ENCODE data around the gene DENND4B.
A peak's percentile ranks its signal among the peaks of the same experiment; 100 is the strongest.

DENND4B gene

GRCh38 chr1:153968000-153968363 is 21.5 kb upstream of the DENND4B start:
- DNase-seq: no peak

DNA sequence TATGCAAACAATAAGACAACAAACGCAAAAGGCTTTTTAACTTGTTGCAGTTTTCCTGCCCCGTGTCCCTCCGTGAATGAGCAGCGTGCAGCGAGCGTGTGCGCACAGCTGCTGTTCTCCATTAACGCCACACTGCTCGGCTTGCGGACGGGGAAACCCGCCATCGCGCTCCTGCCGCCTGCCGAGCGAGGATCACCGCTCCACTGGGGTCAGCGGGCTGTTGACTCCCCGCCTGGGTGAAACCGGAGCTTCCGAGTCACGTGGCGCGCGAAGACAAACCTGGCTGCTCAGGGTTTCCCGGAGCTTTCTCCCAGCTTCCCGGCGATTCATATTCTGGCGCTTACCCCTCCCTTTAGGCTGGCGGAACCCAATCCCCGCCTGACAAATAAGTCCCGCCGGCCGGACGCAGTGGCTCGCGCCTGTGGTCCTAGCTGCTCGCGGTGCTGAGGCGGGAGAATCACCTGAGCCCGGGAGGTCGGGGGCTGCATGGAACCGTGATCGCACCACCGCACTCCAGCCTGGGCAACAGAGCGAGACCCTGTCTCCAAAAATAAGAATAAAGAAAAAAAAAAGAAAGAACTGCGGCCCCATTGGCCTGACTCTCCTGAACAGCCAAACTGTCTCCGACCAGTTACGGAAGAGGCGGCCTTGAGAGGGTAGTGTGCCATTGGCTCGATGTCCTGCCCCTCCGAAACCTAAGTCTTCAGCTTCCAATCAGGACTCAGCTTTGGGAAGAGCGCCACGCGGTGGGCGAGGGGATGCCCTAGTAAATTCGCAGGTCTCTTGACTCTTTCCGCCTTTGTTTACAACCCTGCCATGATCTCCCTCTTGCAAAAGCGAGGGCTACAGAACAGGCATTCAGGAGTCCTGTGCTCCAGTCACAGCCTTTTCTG is 20.8 kb upstream of the DENND4B start, which contains the start of gene CREB3L4:
TSS of gene CREB3L4 (plus strand) at position 796 of the 893 bp plus-strand sequence. CDS start 624 bp downstream, outside the sequence.
- peak; percentile 63 to 93 (median 74) for DNase-seq

GRCh38 chr1:153963850-153964331 is 17.4 kb upstream of the DENND4B start:
- DNase-seq: no peak

- DNase-seq: peak; percentile 92 to 96 (median 93)
Measured at GRCh38 chr1:153963030-153963849, 16.7 kb upstream of the DENND4B start, which contains the start of gene SLC39A1. Gene SLC39A1, minus strand, starts transcription at chr1:153963537. Its CDS starts 822 bp downstream, at chr1:153962715.

DNA sequence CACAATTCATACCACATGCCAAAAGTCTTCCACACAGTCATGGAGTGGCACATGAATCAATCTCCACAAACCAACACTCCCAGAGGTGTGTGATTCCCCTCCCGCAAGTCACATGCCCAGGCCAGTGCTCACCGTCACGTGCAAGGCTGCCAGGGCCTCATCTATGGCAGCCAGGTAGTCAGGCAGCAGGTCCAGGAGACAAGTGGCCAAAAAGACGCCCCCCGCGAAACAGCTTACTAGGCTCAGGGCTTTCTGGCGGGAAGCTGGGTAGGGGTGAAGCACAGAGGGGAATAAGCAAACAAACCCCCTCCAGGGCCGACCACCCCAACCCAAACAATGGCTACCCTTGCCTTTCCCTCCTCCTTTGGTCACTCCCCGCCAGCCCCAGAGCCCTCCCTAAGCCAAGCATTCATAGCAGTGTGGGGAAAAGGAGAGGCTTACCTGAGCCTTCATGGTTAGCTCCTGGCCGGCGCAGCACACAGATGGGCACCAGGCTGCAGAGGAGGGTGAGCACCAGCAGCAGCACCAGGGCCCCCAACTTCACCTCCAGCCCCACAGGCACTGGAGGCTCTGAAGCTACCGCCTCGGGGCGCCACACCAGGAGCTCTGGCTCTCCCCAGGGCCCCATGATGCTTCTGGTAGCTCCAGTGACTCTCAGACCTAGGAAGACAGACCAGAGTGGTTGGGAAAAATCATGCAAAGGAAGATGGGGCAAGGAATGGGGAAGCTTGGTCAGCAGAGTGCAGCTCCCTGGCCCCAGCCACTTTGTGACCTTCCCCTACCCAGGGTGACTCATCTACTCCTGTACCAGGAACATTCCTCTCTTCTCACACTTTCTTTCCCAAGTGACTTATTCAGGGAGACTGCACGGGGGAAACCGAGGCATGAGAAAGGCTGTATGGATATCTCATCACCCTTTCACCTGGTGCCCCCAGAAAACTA is 15.8 kb upstream of the DENND4B start:
- DNase-seq: no peak

DNA sequence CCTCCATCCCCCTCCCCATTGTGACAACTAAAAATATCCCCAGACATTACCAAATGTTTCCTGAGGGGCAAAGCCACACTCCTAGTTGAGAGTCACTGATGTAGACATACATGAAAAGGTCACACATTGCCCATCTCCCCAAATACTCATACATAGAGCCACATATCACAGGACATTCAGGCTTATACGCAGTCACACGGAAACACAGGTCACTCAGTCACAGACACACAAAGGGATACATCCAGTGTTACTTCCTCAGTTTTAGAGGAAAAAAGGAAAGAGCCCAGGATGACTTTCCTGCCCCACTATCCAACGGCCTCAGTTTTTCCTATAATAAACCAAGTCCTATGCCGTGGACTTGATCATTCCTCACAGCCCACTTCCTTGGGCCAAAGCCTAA is 14.9 kb upstream of the DENND4B start:
- DNase-seq: no peak

DNA sequence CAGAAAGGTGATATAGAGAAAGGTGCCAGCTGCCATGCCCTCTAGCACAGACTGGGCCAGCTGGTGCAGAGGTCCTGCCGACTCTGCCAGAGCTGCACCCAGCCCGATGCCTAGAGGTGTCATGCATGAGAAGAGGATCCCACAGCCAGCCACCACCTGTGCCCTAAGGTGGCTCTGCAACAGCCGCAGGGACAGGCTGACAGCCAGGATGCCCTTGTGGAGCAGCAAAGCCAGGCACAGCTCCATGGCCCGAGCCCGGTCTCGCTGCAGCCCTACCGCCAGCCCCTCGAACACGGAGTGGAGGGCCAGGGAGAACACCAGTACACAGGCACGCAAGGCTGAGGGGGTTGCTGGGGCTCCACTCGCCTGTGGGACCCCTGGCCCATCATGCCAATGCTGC is 13.7 kb upstream of the DENND4B start:
- DNase-seq: no peak

DNA sequence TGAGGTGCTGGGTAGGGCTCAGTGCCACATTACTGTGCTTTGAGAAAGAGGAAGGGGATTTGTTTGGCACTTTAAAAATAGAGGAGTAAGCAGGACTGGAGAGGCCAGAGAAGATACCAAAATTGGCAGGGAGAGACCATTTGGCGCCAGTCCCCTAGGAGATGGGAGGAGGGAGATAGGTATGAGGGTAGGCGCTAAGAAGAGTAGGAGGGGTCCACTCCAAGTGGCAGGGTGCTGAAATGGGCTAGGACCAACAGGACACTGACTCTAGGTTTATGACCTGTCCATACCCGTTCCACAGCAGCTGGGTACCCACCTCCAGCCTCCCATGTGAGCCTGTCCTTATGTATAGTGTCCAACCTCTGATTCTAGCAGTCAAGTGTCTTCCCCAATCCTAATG is 12.9 kb upstream of the DENND4B start:
- DNase-seq: no peak

- no peak for DNase-seq
Measured at GRCh38 chr1:153958961-153959260, 12.4 kb upstream of the DENND4B start.

GRCh38 chr1:153958111-153958960 is 11.8 kb upstream of the DENND4B start, which contains the start of gene CRTC2:
Gene CRTC2, minus strand, starts transcription at chr1:153958612. Its CDS starts 115 bp downstream, at chr1:153958497.
- peak; percentile 93 to 98 (median 96) for DNase-seq

- peak in 3 of 5 donors; percentile 22 to 61 (median 28) for DNase-seq
Measured at GRCh38 chr1:153957744-153958110, 11.2 kb upstream of the DENND4B start.

DNA sequence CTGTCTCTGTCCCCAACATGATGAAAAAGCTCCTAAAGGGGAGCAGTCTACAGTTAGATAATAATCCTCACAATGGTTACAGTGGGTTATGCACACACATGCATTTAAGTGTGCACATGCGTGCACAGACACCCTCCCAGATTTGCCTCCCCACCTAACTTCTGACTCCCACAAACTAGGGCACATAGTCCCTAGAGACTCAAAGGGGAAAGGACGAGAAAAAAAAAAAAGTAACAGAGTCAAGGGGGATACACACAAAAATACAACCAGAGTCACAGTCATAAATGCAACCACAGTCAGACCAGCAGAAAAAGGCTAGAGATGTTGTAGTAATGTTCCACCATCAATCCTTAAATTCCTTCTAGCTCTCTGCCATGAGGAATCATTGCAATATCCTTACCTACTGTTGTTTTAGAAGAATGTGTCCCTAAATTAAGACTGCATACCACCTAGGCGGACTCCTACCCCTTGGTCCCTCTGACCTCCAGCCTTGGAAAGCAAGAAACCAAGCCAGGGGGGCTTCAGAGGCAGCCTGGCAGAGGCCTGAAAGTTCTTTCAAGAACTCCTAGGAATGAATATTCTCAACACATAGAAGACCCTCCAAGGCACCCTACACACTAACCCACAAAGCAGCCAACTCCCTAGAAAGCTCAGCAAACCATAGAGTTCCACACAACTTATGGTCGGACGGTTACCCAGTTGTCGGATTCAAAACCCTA is 10.6 kb upstream of the DENND4B start:
- DNase-seq: no peak

DNA sequence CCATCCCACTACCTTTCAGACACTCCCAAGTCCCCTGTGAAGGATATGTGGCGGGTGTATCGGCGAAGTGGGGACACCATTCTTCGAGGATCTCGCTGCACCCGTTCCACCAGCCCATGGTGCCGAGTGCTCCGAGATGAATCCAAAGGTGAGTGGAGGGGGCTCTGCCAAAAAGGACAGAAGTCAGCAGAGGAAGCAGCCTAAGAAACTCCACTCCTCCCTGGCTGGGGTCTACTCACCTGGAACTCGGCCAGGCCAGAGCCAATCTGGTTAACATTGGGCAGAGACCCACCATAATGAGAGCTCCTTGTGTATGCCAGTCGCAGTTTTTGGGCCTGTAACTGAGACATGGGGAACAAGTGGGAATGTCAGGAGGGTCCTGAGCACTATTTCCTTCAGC is 8.3 kb upstream of the DENND4B start:
- DNase-seq: no peak

GRCh38 chr1:153953859-153954365 is 7.4 kb upstream of the DENND4B start:
- DNase-seq: no peak

DNA sequence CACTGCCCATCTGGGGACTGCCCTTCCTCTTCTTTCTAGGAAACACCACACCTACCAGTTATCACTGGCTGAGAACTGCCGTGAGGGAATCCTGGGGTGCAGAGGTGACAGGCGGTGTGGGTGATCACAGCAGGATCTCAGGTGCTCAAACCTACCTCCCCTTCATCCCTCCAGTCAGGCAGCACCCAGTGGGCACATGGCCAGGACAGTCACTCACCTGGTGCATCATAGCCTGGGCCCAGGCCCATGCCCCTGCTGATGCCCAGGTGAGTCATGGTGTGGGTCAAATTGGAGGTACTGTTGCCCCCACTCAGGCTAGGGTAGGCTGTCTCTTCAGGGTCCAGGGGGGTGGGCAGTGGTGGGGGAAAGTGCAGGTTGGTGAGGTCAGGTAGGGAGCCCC is 5.3 kb upstream of the DENND4B start:
- no peak for DNase-seq

GRCh38 chr1:153951183-153951582 is 4.7 kb upstream of the DENND4B start:
- no peak for DNase-seq

DNA sequence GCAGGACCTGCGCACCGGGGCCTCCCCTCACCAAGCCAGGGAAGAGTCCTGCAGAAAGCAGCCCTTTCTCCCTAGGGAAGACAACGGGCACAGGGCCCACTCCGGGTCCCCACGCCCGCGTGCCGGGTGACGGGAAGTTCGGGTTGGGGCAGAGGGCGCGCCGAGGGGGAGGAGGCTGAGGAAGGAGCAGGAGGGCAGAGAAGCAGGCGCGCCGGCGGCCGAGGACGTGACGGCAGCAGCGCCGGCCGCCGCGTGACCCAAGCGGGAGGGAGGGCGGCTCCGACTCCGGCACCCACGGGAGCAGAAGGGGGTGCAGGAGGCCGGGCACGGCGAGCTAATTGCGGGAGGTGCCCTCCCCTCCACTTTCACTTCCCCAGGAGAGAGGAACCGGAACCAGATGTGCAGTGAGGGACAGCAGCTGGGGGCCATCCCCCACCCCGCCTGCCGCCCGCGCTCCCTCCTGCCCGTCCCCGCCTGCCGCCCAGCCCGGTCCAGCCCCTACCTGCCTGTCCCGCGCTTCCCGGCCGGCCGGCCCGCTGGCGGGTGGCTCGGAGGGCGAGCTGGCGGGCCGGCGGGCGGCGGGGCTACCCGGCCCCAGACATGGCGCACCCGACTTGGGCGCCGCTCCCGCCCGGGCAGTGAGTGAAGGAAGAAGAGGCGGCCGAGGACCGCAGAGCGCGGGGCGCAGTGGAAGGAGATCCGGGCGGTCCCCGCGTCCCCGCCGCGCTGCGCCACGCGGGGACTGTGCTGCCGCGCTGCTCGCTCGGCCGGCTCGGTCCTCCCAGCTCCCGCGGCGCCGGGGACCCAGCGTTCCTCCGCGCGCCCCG is 510 bp downstream of the DENND4B start:
- DNase-seq: peak; percentile 63 to 84 (median 74)

GRCh38 chr1:153945131-153945794 is 1.3 kb downstream of the DENND4B start:
- DNase-seq: peak; percentile 61 to 85 (median 73)

DNA sequence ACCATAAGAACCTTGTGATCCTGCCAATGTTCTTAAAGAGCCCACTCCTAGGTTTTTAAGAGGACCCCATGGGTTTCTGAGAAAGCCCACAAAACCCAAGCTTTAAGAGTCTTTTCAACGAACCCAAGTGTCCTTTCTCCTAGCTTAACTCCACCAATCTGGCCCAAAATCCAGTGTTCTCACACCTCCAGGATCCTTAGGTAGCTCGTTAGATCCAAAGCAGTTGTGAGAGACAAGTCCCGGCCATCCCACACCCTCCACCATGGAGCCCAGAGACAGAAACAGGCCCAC is 1.7 kb downstream of the DENND4B start:
- DNase-seq: no peak

All from T-helper 1 cell (primary cell).